IPS-20b (cell line): Measurements from ENCODE around the gene SYNGR1.
A peak's percentile ranks its signal among the peaks of the same experiment; 100 is the strongest.

Experiments
- H3K27ac ChIP-seq: one replicate; pipeline ENCODE4 v1.5.1; 2013; ENCODE audit warnings: low read length
- H3K27me3 ChIP-seq: 2 replicates; pipeline ENCODE4 v1.6.1; 2013; ENCODE audit warnings: mild to moderate bottlenecking, low read length, inconsistent platforms; ENCODE audit not compliant: insufficient read depth
- H3K36me3 ChIP-seq: 2 replicates; pipeline ENCODE4 v1.6.1; 2013; ENCODE audit warnings: low read depth, mild to moderate bottlenecking, inconsistent platforms, low read length, moderate library complexity; ENCODE audit not compliant: insufficient read depth
- H3K4me1 ChIP-seq: 2 replicates; pipeline ENCODE4 v1.6.1; 2013; ENCODE audit warnings: mild to moderate bottlenecking, control low read depth, inconsistent platforms, low read length, moderate library complexity; ENCODE audit not compliant: insufficient read depth
- H3K4me3 ChIP-seq: 2 replicates; pipeline ENCODE4 v1.5.1; 2013; ENCODE audit warnings: mild to moderate bottlenecking, low read length, inconsistent platforms
- H3K9ac ChIP-seq: 2 replicates; pipeline ENCODE4 v1.6.1; 2013; ENCODE audit warnings: low read depth, mild to moderate bottlenecking, inconsistent platforms, low read length, moderate library complexity
- H3K9me3 ChIP-seq: 2 replicates; pipeline ENCODE4 v1.6.1; 2013; ENCODE audit warnings: mild to moderate bottlenecking, low read depth, low read length, inconsistent platforms; ENCODE audit not compliant: insufficient read depth

The SYNGR1 gene

DNA sequence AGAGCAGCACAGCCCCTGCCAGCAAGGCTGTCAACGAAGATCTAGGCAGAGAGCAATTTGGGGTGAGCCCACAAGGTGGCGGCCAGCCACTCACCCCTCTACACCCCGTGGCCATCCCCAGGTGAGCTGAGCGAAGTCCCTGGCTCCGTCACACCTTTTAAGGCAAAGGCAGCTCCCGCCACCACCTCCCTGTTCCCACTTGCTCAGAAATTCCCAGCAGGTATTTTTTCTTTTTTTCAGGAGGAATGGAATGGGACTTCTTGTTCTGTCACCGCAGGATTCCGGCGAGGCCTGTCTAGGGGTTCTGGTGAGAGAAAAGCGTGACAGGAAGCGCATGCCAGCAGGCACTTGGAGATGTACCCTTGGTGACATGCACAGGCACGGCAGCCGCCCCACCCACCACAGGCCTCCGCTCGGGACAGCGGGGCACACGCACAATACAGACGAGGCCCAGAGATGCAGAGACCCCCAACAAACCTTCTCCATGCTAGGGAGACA lies 40.4 kb upstream of the SYNGR1 start:
- Histone ChIP-seq H3K4me1 (no peaks in the 10 kb centered on the region), H3K9ac (peak overlapping the region; percentile 43; the same call in 1 of the 2 replicates), H3K27me3 (no peaks in the 10 kb centered on the region), H3K9me3 (no peaks in the 10 kb centered on the region), H3K27ac (no peak overlapping the region), H3K4me3 (no peak overlapping the region), H3K36me3 (peaks cover 68% of the 10 kb centered on the region)

DNA sequence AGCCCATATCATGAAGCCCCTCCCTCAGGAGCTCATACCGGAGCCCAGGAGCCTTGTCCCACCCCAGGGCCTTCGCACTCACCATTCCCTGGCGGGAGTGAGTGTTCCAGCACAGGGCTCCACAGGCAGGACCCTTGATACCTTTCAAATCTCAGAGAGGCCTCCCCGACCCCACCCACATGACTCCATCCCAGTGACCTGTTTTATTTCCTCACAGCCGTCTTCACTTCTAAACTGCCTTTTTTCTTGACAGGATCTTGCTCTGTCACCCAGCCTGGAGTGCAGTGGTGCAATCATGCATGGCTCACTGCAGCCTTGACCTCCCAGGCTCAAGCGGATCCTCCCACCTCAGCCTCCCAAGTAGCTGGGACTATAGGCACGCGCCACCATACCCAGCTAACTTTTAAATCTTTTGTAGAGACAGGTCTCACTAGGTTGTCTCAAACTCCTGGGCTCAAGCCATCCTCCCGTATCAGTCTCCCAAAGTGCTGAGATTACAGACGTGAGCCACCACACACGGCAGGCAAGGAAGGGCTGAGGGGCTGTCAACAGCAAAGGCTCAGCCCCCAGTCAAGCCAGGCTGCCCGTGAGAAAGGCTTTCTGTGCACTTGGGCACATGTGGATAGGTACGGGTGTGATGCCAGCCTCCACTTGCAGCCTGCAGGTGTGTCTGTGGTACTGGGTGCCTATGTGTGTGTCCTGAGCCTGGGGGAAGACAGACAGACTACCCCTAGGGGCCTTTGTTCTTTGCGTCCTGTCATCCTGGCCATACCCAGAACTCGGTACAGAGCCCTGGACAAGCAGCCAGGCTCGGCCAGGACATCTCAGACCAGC lies 39.7 kb upstream of the SYNGR1 start:
- H3K4me1 ChIP-seq = no peaks in the 10 kb centered on the region
- H3K9ac ChIP-seq = no peak overlapping the region; the same call in 1 of the 2 replicates
- H3K27ac ChIP-seq = no peak overlapping the region
- H3K9me3 ChIP-seq = no peaks in the 10 kb centered on the region
- peaks cover 75% of the 10 kb centered on the region for H3K36me3 ChIP-seq
- no peaks in the 10 kb centered on the region for H3K27me3 ChIP-seq
- no peak overlapping the region for H3K4me3 ChIP-seq

GRCh38 chr22:39311592-39312400 lies 38.0 kb upstream of the SYNGR1 start:
- Histone ChIP-seq H3K4me3 (no peak overlapping the region), H3K27me3 (no peaks in the 10 kb centered on the region), H3K27ac (no peak overlapping the region), H3K36me3 (peaks cover 84% of the 10 kb centered on the region), H3K9ac (no peak overlapping the region), H3K9me3 (no peaks in the 10 kb centered on the region), H3K4me1 (peaks cover 5% of the 10 kb centered on the region; the same call in 1 of the 2 replicates)

- Histone ChIP-seq H3K27me3 (no peaks in the 10 kb centered on the region), H3K4me1 (peaks cover 11% of the 10 kb centered on the region; the same call in 1 of the 2 replicates), H3K27ac (no peak overlapping the region), H3K9me3 (no peaks in the 10 kb centered on the region), H3K36me3 (peaks cover 84% of the 10 kb centered on the region), H3K9ac (no peak overlapping the region), H3K4me3 (no peak overlapping the region)
Measured at GRCh38 chr22:39312410-39312809, 37.4 kb upstream of the SYNGR1 start.

GRCh38 chr22:39313258-39314001 lies 36.4 kb upstream of the SYNGR1 start:
- Histone ChIP-seq H3K27me3 (no peaks in the 10 kb centered on the region), H3K27ac (no peak overlapping the region), H3K9ac (no peak overlapping the region), H3K4me3 (no peak overlapping the region), H3K36me3 (peaks cover 90% of the 10 kb centered on the region), H3K9me3 (no peaks in the 10 kb centered on the region), H3K4me1 (peaks cover 16% of the 10 kb centered on the region; the same call in 1 of the 2 replicates)

- Histone ChIP-seq H3K9ac (no peak overlapping the region), H3K27me3 (no peaks in the 10 kb centered on the region), H3K4me3 (peak overlapping the region; percentile 99; the same call in 1 of the 2 replicates), H3K9me3 (no peaks in the 10 kb centered on the region), H3K36me3 (peaks cover 90% of the 10 kb centered on the region), H3K4me1 (peaks cover 16% of the 10 kb centered on the region; the same call in 1 of the 2 replicates), H3K27ac (no peak overlapping the region)
Measured at GRCh38 chr22:39314251-39314971, 35.4 kb upstream of the SYNGR1 start.

- Histone ChIP-seq H3K4me1 (peaks cover 16% of the 10 kb centered on the region; the same call in 1 of the 2 replicates), H3K27ac (no peak overlapping the region), H3K4me3 (peak overlapping the region; percentile 99; the same call in 1 of the 2 replicates), H3K36me3 (peaks cover 87% of the 10 kb centered on the region), H3K9me3 (no peaks in the 10 kb centered on the region), H3K9ac (no peak overlapping the region), H3K27me3 (no peaks in the 10 kb centered on the region)
Measured at GRCh38 chr22:39315389-39315788, 34.4 kb upstream of the SYNGR1 start.

DNA sequence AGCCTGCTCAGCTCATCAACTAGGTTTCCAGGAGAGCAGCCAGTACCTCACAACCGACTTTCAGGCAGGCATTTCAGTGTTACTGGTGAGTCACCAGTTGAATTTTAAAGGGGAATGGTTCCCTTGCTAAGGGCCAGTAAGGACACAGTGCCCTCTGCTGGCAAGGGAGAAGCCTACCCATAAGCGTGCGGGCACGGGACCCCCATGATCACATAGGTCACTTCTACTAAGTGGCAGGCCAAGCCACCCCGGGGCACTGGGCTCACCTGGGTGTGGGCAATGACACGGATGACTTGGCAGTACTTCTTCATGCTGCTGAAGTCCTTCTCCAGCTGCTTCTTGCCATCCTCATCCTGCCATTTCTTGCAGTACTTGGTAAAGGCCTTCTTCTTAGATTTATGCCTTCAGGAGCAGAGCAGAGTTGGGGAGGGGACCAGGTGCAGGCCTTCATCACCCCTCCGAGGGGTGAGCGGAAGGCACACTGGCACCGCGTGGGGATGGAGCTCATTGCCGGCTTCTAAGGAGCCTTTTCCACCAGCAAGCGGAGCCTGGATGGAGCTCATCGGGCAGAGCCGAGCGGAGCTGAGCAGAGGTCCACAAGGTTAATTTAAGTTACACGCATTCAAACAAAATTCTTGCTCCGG lies 33.2 kb upstream of the SYNGR1 start:
- no peak overlapping the region for H3K27ac ChIP-seq
- H3K4me1 ChIP-seq = peaks cover 16% of the 10 kb centered on the region; the same call in 1 of the 2 replicates
- H3K9me3 ChIP-seq = no peaks in the 10 kb centered on the region
- peak overlapping the region; percentile 99 for H3K9ac ChIP-seq
- peaks cover 77% of the 10 kb centered on the region for H3K36me3 ChIP-seq
- peak overlapping the region; percentile 99 for H3K4me3 ChIP-seq
- H3K27me3 ChIP-seq = no peaks in the 10 kb centered on the region

DNA sequence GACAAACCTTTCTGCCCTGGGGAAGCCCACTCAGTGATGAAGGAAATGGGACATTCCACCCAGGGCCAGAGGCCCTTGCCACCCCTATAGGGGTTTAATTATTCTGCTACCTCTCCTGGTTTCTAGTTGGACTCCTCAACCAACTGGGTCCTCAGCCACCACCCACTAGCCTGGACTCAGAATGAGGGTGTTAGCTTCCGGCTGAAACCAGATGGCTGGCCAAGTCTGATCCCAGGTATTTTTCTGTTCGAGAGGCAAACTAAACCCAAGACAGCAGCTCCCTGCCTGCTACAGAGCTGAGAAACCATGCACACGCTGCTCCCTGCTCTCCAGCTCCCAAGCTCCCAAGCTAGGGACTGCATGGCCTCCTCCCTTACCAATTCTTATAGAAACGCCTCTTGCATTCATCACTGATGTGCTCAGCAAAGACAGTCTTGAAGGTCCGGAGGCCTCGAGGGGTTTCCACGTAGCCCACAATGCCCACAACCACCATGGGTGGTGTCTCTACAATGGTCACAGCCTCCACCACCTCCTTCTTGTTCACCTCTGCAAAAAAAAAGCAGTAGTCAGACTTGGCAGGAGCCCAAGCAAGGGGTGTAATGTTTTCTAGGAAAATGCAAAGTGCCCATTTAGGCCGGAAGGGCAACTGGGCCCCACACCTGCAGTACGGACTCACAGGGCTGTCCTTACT lies 32.6 kb upstream of the SYNGR1 start:
- Histone ChIP-seq H3K27ac (no peak overlapping the region), H3K4me3 (peak overlapping the region; percentile 99), H3K36me3 (peaks cover 70% of the 10 kb centered on the region), H3K9ac (peak overlapping the region; percentile 99), H3K4me1 (peaks cover 16% of the 10 kb centered on the region; the same call in 1 of the 2 replicates), H3K9me3 (no peaks in the 10 kb centered on the region), H3K27me3 (no peaks in the 10 kb centered on the region)
